Lung (tissue), 12 donors: ENCODE results near the gene HK2. TPM values are rescaled to one million over a fixed set of nuclear protein-coding genes. Genes with fewer than 3 reads are reported as not detected.

Source experiments
- ATAC-seq: fragments of 200-7000 bp; cut with Tn5 transposase; one replicate; pipeline ENCODE4 v1.9.1; 2020; ENCODE audit warnings: moderate number of reproducible peaks; ENCODE audit not compliant: insufficient read depth, low FRiP score
- DNase-seq, 3 donors: peaks; one replicate each; pipeline ENCODE4 v3.0.0-alpha.2; 2013 to 2017
- H3K27ac ChIP-seq, 2 donors: one replicate each; pipeline ENCODE4 v1.5.1; 2013; ENCODE audit warnings: mild to moderate bottlenecking in 2 of 2, moderate library complexity in 2 of 2, control low read depth in 1 of 2, inconsistent platforms in 1 of 2, low read depth in 1 of 2, low read length in 1 of 2
- H3K27me3 ChIP-seq, 3 donors: one replicate each; pipeline ENCODE4 v1.5.1; 2013; ENCODE audit warnings: low read length in 2 of 3; ENCODE audit not compliant: control insufficient read depth in 3 of 3, insufficient read depth in 3 of 3
- H3K36me3 ChIP-seq, 4 donors: one replicate each; pipeline ENCODE4 v1.5.1; 2013; ENCODE audit warnings: low read length in 4 of 4, mild to moderate bottlenecking in 1 of 4, moderate library complexity in 1 of 4; ENCODE audit not compliant: control insufficient read depth in 4 of 4, insufficient read depth in 4 of 4
- H3K4me1 ChIP-seq, 5 donors: one replicate each; pipeline ENCODE4 v1.5.1; 2013; ENCODE audit warnings: low read length in 5 of 5, mild to moderate bottlenecking in 2 of 5, moderate library complexity in 1 of 5; ENCODE audit not compliant: control insufficient read depth in 5 of 5, insufficient read depth in 5 of 5
- H3K4me3 ChIP-seq: one replicate; pipeline ENCODE4 v1.5.1; 2013; ENCODE audit warnings: mild to moderate bottlenecking, control low read depth, moderate library complexity
- H3K9ac ChIP-seq, 2 donors: one replicate each; pipeline ENCODE4 v1.5.1; 2013; ENCODE audit warnings: low read length in 2 of 2, control low read depth in 1 of 2; ENCODE audit not compliant: insufficient read depth in 1 of 2
- H3K9me3 ChIP-seq, 4 donors: one replicate each; pipeline ENCODE4 v1.5.1; 2013; ENCODE audit warnings: low read length in 3 of 4, mild to moderate bottlenecking in 1 of 4, moderate library complexity in 1 of 4; ENCODE audit not compliant: control insufficient read depth in 4 of 4, insufficient read depth in 3 of 4
- WGBS, 2 donors: extraction: QIAGEN DNeasy Blood & Tissue Kit; methylation state at CpG; one replicate each; pipeline ENCODE4 v1.1.7; 2013; 5-methylcytosine and 5-hydroxymethylcytosine counted together
- polyA plus RNA-seq, 2 donors: library from polyadenylated mRNA; stranded (reverse); fragments of 200-250 nt; gene quantifications; one replicate each; pipeline ENCODE4 v1.2.1, GENCODE V29; 2013
- total RNA-seq, 2 donors: library from RNA; depleted of rRNA in 1 of 2; stranded (reverse); fragments of >200 nt in 1 of 2; gene quantifications; one replicate each; pipeline ENCODE4 v1.2.1, GENCODE V29; 2014 to 2021
- TF ChIP-seq, protein P1 (sequence below): IDR thresholded peaks from 2 replicates; pipeline ENCODE4 v1.5.1; 2012; ENCODE audit warnings: mild to moderate bottlenecking; ENCODE audit errors: control extremely low read depth, extremely low read depth
- donor health status: control.
- donor health status: control.
- donor health status: Bipolar disorder and iron deficiency.
- donor health status: healthy.
- donor health status: DM: yes; HTN: yes; CAD: no.

HK2 gene
- total and polyA plus RNA-seq, 4 donors, result 13.6 to 43.1 (median 20.8) TPM

DNA sequence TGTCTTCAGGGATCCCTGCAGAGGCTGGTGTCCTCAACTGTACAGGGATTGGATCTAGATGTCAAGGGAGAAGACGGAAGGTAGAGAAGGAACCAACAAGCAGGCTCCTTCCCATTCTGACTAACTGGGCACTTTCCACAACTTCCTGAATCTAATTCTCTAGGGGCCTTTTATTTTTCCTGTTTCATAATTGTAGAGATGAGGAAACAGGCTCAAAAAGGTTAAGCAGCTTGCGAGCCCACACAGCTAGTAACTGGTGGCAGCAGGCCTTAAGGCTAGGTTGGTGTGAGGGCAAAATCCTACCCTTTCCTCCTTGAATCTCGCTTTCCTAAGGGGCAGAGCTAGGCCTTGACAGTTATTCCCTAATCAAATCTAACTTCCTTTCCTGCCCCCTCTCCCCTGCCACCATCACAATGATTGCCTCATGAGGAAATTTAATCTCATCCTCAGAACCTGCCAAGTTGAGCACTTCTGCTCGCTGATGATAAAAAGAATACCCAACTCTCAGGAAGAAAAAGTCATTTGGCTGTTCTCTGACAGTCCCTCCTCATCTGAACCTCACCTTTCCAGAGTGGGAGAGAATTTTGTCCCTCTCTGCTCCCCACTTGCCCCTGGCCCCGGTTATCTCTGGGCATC lies 88.8 kb downstream of the HK2 start:
- no peak overlapping the region for H3K27ac ChIP-seq
- no peak for ATAC-seq

DNA sequence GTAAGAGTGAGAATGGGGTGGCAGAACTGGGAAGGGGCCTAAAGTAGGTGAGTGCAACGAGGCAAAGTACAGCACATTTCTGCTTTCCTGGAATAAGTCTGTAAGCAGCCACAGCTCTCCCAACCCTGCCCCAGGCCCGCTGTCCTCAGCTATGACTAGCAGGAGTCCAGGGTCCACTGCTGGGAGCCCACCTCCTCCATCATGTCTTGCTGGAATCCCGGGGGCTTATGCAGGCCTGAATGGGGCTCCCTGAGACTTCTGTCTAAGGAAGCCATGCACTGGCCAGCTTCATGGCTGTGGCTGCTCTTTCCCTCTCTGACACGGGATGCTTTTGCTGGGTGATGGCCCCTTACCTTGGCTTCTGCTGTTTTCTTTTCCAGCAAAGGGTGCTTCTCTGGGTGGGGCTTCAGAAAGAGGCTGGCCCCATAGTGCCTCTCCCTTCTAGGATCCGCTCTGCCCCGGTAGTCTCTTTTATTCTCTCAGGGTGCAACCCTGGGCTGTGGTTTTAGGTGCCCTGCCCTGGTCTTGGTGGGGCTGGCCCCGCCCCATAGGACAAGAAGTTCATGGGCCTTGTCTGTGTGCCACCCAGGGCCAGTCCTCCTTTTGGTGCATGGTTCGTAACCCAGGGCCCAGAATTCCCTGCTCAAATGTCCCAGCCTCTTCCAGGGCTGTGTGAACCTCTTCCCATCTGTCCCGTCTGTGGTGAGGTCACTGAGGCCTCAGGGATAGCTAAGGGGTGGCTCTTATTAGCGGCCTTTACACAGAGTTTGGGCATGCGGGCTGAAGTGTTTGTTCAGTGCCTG lies 90.7 kb downstream of the HK2 start:
- H3K27ac ChIP-seq, result no peak overlapping the region
- no peaks in the 10 kb centered on the region for H3K36me3 ChIP-seq
- no peak overlapping the region for H3K4me3 ChIP-seq
- H3K9me3 ChIP-seq, result peaks cover 0 to 5% (median 0%) of the 10 kb centered on the region in 4 donors
- ATAC-seq (no peak), DNase-seq (no peak)
- TF ChIP-seq, protein P1, sequence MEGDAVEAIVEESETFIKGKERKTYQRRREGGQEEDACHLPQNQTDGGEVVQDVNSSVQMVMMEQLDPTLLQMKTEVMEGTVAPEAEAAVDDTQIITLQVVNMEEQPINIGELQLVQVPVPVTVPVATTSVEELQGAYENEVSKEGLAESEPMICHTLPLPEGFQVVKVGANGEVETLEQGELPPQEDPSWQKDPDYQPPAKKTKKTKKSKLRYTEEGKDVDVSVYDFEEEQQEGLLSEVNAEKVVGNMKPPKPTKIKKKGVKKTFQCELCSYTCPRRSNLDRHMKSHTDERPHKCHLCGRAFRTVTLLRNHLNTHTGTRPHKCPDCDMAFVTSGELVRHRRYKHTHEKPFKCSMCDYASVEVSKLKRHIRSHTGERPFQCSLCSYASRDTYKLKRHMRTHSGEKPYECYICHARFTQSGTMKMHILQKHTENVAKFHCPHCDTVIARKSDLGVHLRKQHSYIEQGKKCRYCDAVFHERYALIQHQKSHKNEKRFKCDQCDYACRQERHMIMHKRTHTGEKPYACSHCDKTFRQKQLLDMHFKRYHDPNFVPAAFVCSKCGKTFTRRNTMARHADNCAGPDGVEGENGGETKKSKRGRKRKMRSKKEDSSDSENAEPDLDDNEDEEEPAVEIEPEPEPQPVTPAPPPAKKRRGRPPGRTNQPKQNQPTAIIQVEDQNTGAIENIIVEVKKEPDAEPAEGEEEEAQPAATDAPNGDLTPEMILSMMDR, result no peak
- H3K4me1 ChIP-seq, result peaks cover 0 to 7% (median 0%) of the 10 kb centered on the region in 5 donors
- 81 to 85% methylated on average over 11 of the region's 11 CpGs for WGBS, 2 donors
- H3K27me3 ChIP-seq, result no peaks in the 10 kb centered on the region
- H3K9ac ChIP-seq, result no peak overlapping the region

More for the DNA sequence above, 88.8 kb downstream of the HK2 start:
- DNase-seq, result no peak
- Histone ChIP-seq H3K9me3 (peaks cover 0 to 5% (median 0%) of the 10 kb centered on the region in 4 donors), H3K36me3 (no peaks in the 10 kb centered on the region), H3K4me1 (peaks cover 0 to 7% (median 0%) of the 10 kb centered on the region in 5 donors), H3K27me3 (peaks cover 0 to 2% (median 0%) of the 10 kb centered on the region in 3 donors), H3K9ac (no peak overlapping the region), H3K4me3 (no peak overlapping the region)
- TF ChIP-seq, protein P1, result no peak
- WGBS, 2 donors, result 37 to 59% methylated on average over 5 of the region's 5 CpGs

DNA sequence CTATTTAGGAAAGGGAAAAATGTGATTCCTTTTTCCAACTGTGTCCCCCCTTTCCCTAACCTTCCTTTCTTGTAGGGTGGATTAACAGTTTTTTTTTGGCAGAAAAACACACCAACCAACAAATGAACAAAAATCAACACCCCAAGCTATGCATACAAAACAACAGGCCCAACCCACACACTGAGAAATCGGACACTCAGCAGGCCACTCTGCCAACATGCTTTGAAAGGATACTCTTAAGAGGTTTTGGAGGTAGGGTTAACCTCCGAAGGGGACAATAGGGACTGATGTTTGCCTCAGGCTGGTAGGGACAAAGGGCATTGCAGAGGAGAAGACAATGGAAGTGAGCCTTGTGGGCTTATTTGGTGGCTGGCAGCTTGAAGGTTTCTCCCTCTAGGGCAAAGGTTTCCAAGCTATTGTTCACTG lies 91.4 kb downstream of the HK2 start:
- Histone ChIP-seq H3K9me3 (peaks cover 0 to 2% (median 0%) of the 10 kb centered on the region in 4 donors), H3K9ac (no peak overlapping the region), H3K36me3 (no peaks in the 10 kb centered on the region), H3K27ac (no peak overlapping the region), H3K27me3 (no peaks in the 10 kb centered on the region), H3K4me1 (peaks cover 0 to 4% (median 0%) of the 10 kb centered on the region in 5 donors), H3K4me3 (no peak overlapping the region)
- no peak for DNase-seq
- TF ChIP-seq, protein P1, result no peak
- ATAC-seq, result no peak
- WGBS, 2 donors, result 75 to 87% methylated on average over 2 of the region's 2 CpGs
